HEK293 (cell line): ENCODE results near the gene PPP1R8.

Experiments
- HOXA7 ChIP-seq: sonication (generic); formaldehyde crosslinking; IDR thresholded peaks from 2 replicates; pipeline ENCODE4 v1.8.1; 2022; ENCODE audit warnings: missing genetic modification reagents, borderline replicate concordance
- MYNN ChIP-seq: fragments of 450-650 bp; formaldehyde crosslinking; IDR thresholded peaks from 2 replicates; pipeline ENCODE4 v1.5.1; 2016; ENCODE audit warnings: missing biosample characterization, missing genetic modification characterization, borderline replicate concordance
- MZF1 ChIP-seq: fragments of 450-650 bp; formaldehyde crosslinking; IDR thresholded peaks from 2 replicates; pipeline ENCODE4 v1.5.1; 2017; ENCODE audit warnings: missing biosample characterization, missing genetic modification characterization, borderline replicate concordance
- PATZ1 ChIP-seq: fragments of 450-650 bp; formaldehyde crosslinking; IDR thresholded peaks from 2 replicates; pipeline ENCODE4 v1.5.1; 2016; ENCODE audit warnings: missing biosample characterization, missing genetic modification characterization
- PRDM10 ChIP-seq: fragments of 450-650 bp; formaldehyde crosslinking; IDR thresholded peaks from 2 replicates; pipeline ENCODE4 v1.5.1; 2016; ENCODE audit warnings: missing biosample characterization, missing genetic modification characterization
- REST ChIP-seq: fragments of 450-650 bp; formaldehyde crosslinking; IDR thresholded peaks from 2 replicates; pipeline ENCODE4 v1.5.1; 2016; ENCODE audit warnings: missing biosample characterization, missing genetic modification characterization
- WT1 ChIP-seq: fragments of 450-650 bp; formaldehyde crosslinking; IDR thresholded peaks from 2 replicates; pipeline ENCODE4 v1.5.1; 2016; ENCODE audit warnings: missing biosample characterization, missing genetic modification characterization
- ZBTB17 ChIP-seq: fragments of 450-650 bp; formaldehyde crosslinking; IDR thresholded peaks from 2 replicates; pipeline ENCODE4 v1.5.1; 2016; ENCODE audit warnings: missing biosample characterization, missing genetic modification characterization
- ZBTB7A ChIP-seq: fragments of 450-650 bp; formaldehyde crosslinking; IDR thresholded peaks from 2 replicates; pipeline ENCODE4 v1.5.1; 2016; ENCODE audit warnings: low read depth, missing biosample characterization, missing genetic modification characterization
- ZFP3 ChIP-seq: fragments of 450-650 bp; formaldehyde crosslinking; IDR thresholded peaks from 2 replicates; pipeline ENCODE4 v1.5.1; 2016; ENCODE audit warnings: low read depth, missing biosample characterization, missing genetic modification characterization
- ZNF138 ChIP-seq: fragments of 450-650 bp; formaldehyde crosslinking; IDR thresholded peaks from 2 replicates; pipeline ENCODE4 v1.5.1; 2016; ENCODE audit warnings: missing biosample characterization, missing genetic modification characterization, borderline replicate concordance
- ZNF2 ChIP-seq: fragments of 450-650 bp; formaldehyde crosslinking; IDR thresholded peaks from 2 replicates; pipeline ENCODE4 v1.5.1; 2016; ENCODE audit warnings: missing biosample characterization, missing genetic modification characterization
- ZNF223 ChIP-seq: fragments of 450-650 bp; formaldehyde crosslinking; IDR thresholded peaks from 2 replicates; pipeline ENCODE4 v1.5.1; 2016; ENCODE audit warnings: missing biosample characterization, missing genetic modification characterization
- ZNF24 ChIP-seq: fragments of 450-650 bp; formaldehyde crosslinking; IDR thresholded peaks from 2 replicates; pipeline ENCODE4 v1.5.1; 2016; ENCODE audit warnings: missing biosample characterization, missing genetic modification characterization
- ZNF341 ChIP-seq: fragments of 450-650 bp; formaldehyde crosslinking; IDR thresholded peaks from 2 replicates; pipeline ENCODE4; 2016; ENCODE audit warnings: low read depth, missing biosample characterization, missing genetic modification characterization
- ZNF394 ChIP-seq: fragments of 450-650 bp; formaldehyde crosslinking; IDR thresholded peaks from 2 replicates; pipeline ENCODE4 v1.5.1; 2016; ENCODE audit warnings: missing biosample characterization, missing genetic modification characterization, mild to moderate bottlenecking, moderate library complexity, borderline replicate concordance
- ZNF416 ChIP-seq: fragments of 450-650 bp; formaldehyde crosslinking; IDR thresholded peaks from 2 replicates; pipeline ENCODE4 v1.5.1; 2016; ENCODE audit warnings: missing biosample characterization, missing genetic modification characterization
- ZNF670 ChIP-seq: fragments of 450-650 bp; formaldehyde crosslinking; IDR thresholded peaks from 2 replicates; pipeline ENCODE4 v1.5.1; 2016; ENCODE audit warnings: missing biosample characterization, missing genetic modification characterization, low read depth
- ZNF701 ChIP-seq: fragments of 450-650 bp; formaldehyde crosslinking; IDR thresholded peaks from 2 replicates; pipeline ENCODE4 v1.5.1; 2016; ENCODE audit warnings: missing biosample characterization, missing genetic modification characterization
- ZSCAN30 ChIP-seq: fragments of 450-650 bp; IDR thresholded peaks from 2 replicates; pipeline ENCODE4 v1.5.1; 2018; ENCODE audit warnings: missing biosample characterization, mild to moderate bottlenecking, missing genetic modification characterization, moderate library complexity
- TF ChIP-seq, protein P1 (sequence below): fragments of 450-650 bp; formaldehyde crosslinking; IDR thresholded peaks from 2 replicates; pipeline ENCODE4 v1.5.1; 2016; ENCODE audit warnings: missing biosample characterization, missing genetic modification characterization
- TF ChIP-seq, protein P2 (sequence below): fragments of 450-650 bp; formaldehyde crosslinking; IDR thresholded peaks from 2 replicates; pipeline ENCODE4 v1.5.1; 2016; ENCODE audit warnings: missing biosample characterization, missing genetic modification characterization, low read depth
- TF ChIP-seq, protein P3 (sequence below): fragments of 450-650 bp; formaldehyde crosslinking; IDR thresholded peaks from 2 replicates; pipeline ENCODE4 v1.5.1; 2016; ENCODE audit warnings: missing biosample characterization, missing genetic modification characterization

PPP1R8 gene

DNA sequence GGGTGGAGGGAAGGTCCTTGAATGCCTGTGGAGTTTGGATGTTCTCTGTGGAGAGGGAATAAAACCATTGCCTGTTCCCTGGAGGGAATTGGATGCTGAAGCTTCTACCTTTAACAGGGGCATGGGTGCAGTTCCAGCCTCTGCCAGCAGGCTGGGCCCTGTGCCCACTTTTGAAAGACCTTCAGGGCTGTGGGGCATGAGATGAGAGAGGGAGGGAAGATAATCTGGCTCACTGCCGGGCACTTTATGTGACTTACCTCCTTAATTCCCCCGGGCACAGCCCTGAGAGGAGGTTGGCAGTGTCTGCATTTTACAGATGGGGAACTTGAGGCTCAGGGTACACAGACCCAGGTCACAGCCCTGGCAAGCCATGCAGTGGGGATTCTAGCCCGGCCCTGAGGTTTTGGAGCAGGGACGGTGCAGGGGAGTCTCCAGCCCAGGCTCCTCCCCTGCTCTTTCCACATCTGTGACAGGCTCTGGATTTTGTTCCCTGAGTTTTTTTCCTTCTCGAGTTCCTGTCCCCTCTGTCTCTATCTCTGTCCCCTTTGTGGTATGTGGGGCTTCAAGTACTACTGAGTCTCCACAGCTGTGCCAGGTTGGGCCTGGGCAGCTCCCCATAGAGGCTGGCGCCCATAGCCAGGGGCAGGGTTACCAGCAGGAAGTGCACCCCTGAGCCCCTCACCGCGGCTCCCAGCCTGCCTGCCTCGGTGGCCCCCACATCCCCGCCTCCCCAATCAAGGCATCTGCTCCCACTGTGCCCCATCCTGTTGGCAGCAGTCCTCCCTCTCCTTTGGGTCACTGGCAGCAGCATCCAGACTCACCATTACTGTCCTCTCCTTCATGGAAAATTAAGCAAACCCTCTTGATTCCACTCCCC is 27.7 kb downstream of the PPP1R8 start (continued):
- TF ChIP-seq PRDM10 (tag by site-specific recombination) (peak; percentile 43), MZF1 (peak; percentile 92; the same call in 1 of the 2 replicates), ZNF223 (tag by site-specific recombination) (no peak), MYNN (no peak), ZBTB17 (tag by site-specific recombination) (peak; percentile 85), ZNF416 (tag by site-specific recombination) (no peak), ZBTB7A (no peak), REST (tag by site-specific recombination) (no peak), ZNF2 (tag by site-specific recombination) (peak; percentile 65; the same call in 1 of the 2 replicates), ZFP3 (no peak), PATZ1 (tag by site-specific recombination) (peak; percentile 53), ZNF394 (tag by site-specific recombination) (peak; percentile 38; the same call in 1 of the 2 replicates), ZNF670 (tag by site-specific recombination) (no peak), WT1 (peak; percentile 77), ZNF701 (tag by site-specific recombination) (no peak), HOXA7 (no peak), ZSCAN30 (peak; percentile 64; the same call in 1 of the 2 replicates), ZNF24 (tag by site-specific recombination) (0 out of 2 replicates have a peak, but pooled peaks have one; percentile 21), ZNF138 (tag by site-specific recombination) (no peak), ZNF341 (tag by site-specific recombination) (no peak)
- TF ChIP-seq, protein P1, sequence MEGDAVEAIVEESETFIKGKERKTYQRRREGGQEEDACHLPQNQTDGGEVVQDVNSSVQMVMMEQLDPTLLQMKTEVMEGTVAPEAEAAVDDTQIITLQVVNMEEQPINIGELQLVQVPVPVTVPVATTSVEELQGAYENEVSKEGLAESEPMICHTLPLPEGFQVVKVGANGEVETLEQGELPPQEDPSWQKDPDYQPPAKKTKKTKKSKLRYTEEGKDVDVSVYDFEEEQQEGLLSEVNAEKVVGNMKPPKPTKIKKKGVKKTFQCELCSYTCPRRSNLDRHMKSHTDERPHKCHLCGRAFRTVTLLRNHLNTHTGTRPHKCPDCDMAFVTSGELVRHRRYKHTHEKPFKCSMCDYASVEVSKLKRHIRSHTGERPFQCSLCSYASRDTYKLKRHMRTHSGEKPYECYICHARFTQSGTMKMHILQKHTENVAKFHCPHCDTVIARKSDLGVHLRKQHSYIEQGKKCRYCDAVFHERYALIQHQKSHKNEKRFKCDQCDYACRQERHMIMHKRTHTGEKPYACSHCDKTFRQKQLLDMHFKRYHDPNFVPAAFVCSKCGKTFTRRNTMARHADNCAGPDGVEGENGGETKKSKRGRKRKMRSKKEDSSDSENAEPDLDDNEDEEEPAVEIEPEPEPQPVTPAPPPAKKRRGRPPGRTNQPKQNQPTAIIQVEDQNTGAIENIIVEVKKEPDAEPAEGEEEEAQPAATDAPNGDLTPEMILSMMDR (tag by site-specific recombination): peak; percentile 89
- TF ChIP-seq, protein P2, sequence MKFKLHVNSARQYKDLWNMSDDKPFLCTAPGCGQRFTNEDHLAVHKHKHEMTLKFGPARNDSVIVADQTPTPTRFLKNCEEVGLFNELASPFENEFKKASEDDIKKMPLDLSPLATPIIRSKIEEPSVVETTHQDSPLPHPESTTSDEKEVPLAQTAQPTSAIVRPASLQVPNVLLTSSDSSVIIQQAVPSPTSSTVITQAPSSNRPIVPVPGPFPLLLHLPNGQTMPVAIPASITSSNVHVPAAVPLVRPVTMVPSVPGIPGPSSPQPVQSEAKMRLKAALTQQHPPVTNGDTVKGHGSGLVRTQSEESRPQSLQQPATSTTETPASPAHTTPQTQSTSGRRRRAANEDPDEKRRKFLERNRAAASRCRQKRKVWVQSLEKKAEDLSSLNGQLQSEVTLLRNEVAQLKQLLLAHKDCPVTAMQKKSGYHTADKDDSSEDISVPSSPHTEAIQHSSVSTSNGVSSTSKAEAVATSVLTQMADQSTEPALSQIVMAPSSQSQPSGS (tag by site-specific recombination): no peak
- TF ChIP-seq, protein P3, sequence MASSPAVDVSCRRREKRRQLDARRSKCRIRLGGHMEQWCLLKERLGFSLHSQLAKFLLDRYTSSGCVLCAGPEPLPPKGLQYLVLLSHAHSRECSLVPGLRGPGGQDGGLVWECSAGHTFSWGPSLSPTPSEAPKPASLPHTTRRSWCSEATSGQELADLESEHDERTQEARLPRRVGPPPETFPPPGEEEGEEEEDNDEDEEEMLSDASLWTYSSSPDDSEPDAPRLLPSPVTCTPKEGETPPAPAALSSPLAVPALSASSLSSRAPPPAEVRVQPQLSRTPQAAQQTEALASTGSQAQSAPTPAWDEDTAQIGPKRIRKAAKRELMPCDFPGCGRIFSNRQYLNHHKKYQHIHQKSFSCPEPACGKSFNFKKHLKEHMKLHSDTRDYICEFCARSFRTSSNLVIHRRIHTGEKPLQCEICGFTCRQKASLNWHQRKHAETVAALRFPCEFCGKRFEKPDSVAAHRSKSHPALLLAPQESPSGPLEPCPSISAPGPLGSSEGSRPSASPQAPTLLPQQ (tag by site-specific recombination): peak; percentile 72
